Nephron (organoid): ENCODE data around the gene SLCO2B1.

Experiments used
- H3K27ac Mint-ChIP-seq, 3 experiments: 2 replicates each; pipeline ENCODE4 v1.8.0; 2020; ENCODE audit warnings: mixed read lengths in 3 of 3, mild to moderate bottlenecking in 2 of 3, moderate library complexity in 1 of 3
- H3K27me3 Mint-ChIP-seq: 2 replicates; pipeline ENCODE4 v1.8.0; 2021; ENCODE audit warnings: low read depth, mild to moderate bottlenecking, moderate library complexity, mixed read lengths
- H3K36me3 Mint-ChIP-seq: 2 replicates; pipeline ENCODE4 v1.8.0; 2020; ENCODE audit warnings: low read depth, mixed read lengths
- H3K4me1 Mint-ChIP-seq: 2 replicates; pipeline ENCODE4 v1.8.0; 2020; ENCODE audit warnings: mixed read lengths
- H3K4me3 Mint-ChIP-seq, 3 experiments: 2 replicates each; pipeline ENCODE4 v1.8.0; 2020; ENCODE audit warnings: mild to moderate bottlenecking in 3 of 3, mixed read lengths in 3 of 3, moderate library complexity in 2 of 3
- H3K9me3 Mint-ChIP-seq: 2 replicates; pipeline ENCODE4 v1.8.0; 2020; ENCODE audit warnings: mixed read lengths
- CTCF ChIP-seq, 3 experiments: fragments of 200-600 bp; sonication (generic); IDR thresholded peaks; one replicate each; pipeline ENCODE4 v1.5.0; 2021; ENCODE audit warnings: antibody characterized with exemption in 3 of 3; ENCODE audit not compliant: unreplicated experiment in 3 of 3

Gene SLCO2B1

GRCh38 chr11:75174781-75175370 lies 24.0 kb downstream of the SLCO2B1 start:
- Mint-ChIP-seq H3K27me3 (peaks cover 13% of the 10 kb centered on the region), H3K9me3 (no peaks in the 10 kb centered on the region), H3K27ac (peak overlapping the region; percentile 75 to 96 (median 95)), H3K4me1 (peaks cover 16% of the 10 kb centered on the region), H3K36me3 (no peaks in the 10 kb centered on the region), H3K4me3 (peak overlapping the region in 2 of 3 experiments; percentile 13 to 36)
- no peak for TF ChIP-seq CTCF (IDR thresholded peaks at IDR 0.05; ENCODE audit: unreplicated experiment in 3 of 3)

GRCh38 chr11:75182664-75183063 lies 31.8 kb downstream of the SLCO2B1 start:
- no peaks in the 10 kb centered on the region for H3K9me3 Mint-ChIP-seq
- H3K4me1 Mint-ChIP-seq = no peaks in the 10 kb centered on the region
- TF ChIP-seq CTCF (IDR thresholded peaks at IDR 0.05; ENCODE audit: unreplicated experiment in 3 of 3) = no peak
- H3K27me3 Mint-ChIP-seq = peaks cover 11% of the 10 kb centered on the region
- no peak overlapping the region for H3K4me3 Mint-ChIP-seq
- no peak overlapping the region for H3K27ac Mint-ChIP-seq
- no peaks in the 10 kb centered on the region for H3K36me3 Mint-ChIP-seq

- H3K27me3 Mint-ChIP-seq = peaks cover 16% of the 10 kb centered on the region
- no peaks in the 10 kb centered on the region for H3K9me3 Mint-ChIP-seq
- H3K4me3 Mint-ChIP-seq = no peak overlapping the region
- H3K4me1 Mint-ChIP-seq = no peaks in the 10 kb centered on the region
- no peak overlapping the region for H3K27ac Mint-ChIP-seq
- no peaks in the 10 kb centered on the region for H3K36me3 Mint-ChIP-seq
- TF ChIP-seq CTCF (IDR thresholded peaks at IDR 0.05; ENCODE audit: unreplicated experiment in 3 of 3) = no peak
Measured at GRCh38 chr11:75184051-75184450, 33.1 kb downstream of the SLCO2B1 start.

GRCh38 chr11:75184757-75185425 lies 34.0 kb downstream of the SLCO2B1 start:
- no peaks in the 10 kb centered on the region for H3K9me3 Mint-ChIP-seq
- no peaks in the 10 kb centered on the region for H3K36me3 Mint-ChIP-seq
- peak overlapping the region in 1 of 3 experiments; percentile 17 for H3K27ac Mint-ChIP-seq
- no peaks in the 10 kb centered on the region for H3K4me1 Mint-ChIP-seq
- no peak for TF ChIP-seq CTCF (IDR thresholded peaks at IDR 0.05; ENCODE audit: unreplicated experiment in 3 of 3)
- peaks cover 16% of the 10 kb centered on the region for H3K27me3 Mint-ChIP-seq
- H3K4me3 Mint-ChIP-seq = no peak overlapping the region

- Mint-ChIP-seq H3K9me3 (no peaks in the 10 kb centered on the region), H3K27ac (no peak overlapping the region), H3K4me1 (peaks cover 5% of the 10 kb centered on the region), H3K36me3 (no peaks in the 10 kb centered on the region), H3K4me3 (no peak overlapping the region), H3K27me3 (peaks cover 16% of the 10 kb centered on the region)
- TF ChIP-seq CTCF (IDR thresholded peaks at IDR 0.05; ENCODE audit: unreplicated experiment in 3 of 3) = no peak
Measured at GRCh38 chr11:75185866-75186265, 35.0 kb downstream of the SLCO2B1 start.

- no peaks in the 10 kb centered on the region for H3K36me3 Mint-ChIP-seq
- H3K27ac Mint-ChIP-seq = no peak overlapping the region
- no peak for TF ChIP-seq CTCF (IDR thresholded peaks at IDR 0.05; ENCODE audit: unreplicated experiment in 3 of 3)
- H3K27me3 Mint-ChIP-seq = peaks cover 16% of the 10 kb centered on the region
- no peaks in the 10 kb centered on the region for H3K9me3 Mint-ChIP-seq
- H3K4me3 Mint-ChIP-seq = no peak overlapping the region
- peaks cover 12% of the 10 kb centered on the region for H3K4me1 Mint-ChIP-seq
Measured at GRCh38 chr11:75186999-75187398, 36.1 kb downstream of the SLCO2B1 start.
